ENCODE measurements around the gene CDC25B.
"Not testable (repeated sequence)": the region's sequence is repeated elsewhere in the genome, so short reads cannot be mapped to it uniquely, and the experiment has no call there.

Gene CDC25B

GRCh38 chr20:3811467-3812258, 15.6 kb downstream of the CDC25B start:
- DNase-seq: peak; percentile 96

- no peak for DNase-seq
Measured at GRCh38 chr20:3812259-3812681, 16.2 kb downstream of the CDC25B start.

GRCh38 chr20:3812975-3813847, 17.1 kb downstream of the CDC25B start:
- DNase-seq: no peak

- no peak for DNase-seq
Measured at GRCh38 chr20:3813848-3814581, 17.9 kb downstream of the CDC25B start.

DNA sequence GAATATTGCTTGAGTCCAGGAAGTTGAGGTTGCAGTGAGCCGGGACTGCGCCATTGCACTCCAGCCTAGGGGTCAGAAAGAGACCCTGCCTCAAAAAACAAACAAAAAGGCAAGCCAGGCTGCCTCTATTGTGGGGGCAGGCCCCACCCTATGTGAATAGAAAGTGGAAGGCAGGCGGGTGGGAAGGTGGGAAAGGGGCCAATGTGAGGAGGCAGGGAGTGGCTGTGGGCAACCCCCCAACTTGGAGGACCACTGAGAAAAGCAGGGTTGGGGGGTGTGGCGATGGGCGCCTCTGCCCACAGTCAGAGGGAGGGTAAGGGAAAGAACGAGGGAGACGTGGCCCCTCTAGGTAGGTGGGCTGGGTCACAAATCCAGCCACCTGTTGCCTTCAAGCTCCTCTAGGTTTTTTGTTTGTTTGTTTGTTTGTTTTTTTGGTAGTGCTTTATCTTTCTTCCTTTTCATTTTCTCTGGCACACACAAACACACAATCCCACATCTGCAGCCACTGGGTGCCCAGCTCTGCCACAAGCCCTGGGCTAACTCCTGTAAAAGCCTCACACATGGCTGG, 18.9 kb downstream of the CDC25B start:
- DNase-seq: no peak

GRCh38 chr20:3815703-3816315, 19.7 kb downstream of the CDC25B start:
- peak; percentile 56 for DNase-seq

DNA sequence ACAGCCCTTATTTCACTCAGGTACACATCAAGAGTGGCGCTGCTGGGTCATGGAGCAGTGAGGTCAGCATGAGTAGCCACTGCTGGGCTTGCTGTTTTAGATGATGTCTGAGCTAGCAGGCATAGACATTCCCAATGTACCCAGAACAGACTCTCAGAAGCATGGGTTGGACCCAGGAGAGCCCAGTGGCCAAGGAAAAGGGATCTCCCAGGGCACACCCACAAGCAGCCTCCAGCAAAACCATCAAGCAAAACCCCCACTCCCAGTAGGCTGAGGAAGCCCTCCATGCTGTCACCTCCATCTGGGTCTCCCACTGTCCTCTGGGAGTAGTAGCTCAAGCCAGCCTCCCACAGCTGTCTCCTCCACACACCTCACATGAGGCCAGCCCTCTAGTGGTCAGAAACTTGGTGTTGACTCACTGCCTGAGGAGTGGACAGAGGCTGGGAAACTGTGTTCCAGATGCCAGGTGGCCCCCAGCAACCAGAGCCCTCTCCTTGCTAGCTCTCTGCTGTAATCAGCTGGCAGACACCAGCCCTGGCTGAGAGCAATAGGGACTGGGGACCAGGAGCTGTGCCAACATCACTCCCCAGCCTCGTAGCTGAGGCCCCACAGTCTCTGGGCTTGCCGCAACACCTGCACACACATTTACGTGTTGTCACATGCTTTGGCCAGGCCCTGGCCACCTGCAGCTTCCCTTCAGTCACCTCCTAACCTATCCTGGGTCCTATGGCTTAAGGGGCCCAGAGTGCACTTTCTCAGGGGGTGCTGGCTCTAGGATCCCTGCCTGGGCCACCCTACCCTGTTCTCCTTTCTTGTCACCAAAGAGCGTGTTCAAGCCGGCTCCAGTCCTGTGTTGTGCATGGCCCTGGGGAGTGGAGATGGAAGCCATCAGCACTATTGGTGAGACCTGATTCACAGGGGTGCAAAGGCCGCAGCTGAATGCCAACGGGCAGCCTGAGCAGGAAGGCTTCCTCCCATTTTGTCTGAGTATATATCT, 22.3 kb downstream of the CDC25B start:
- DNase-seq: no peak

DNA sequence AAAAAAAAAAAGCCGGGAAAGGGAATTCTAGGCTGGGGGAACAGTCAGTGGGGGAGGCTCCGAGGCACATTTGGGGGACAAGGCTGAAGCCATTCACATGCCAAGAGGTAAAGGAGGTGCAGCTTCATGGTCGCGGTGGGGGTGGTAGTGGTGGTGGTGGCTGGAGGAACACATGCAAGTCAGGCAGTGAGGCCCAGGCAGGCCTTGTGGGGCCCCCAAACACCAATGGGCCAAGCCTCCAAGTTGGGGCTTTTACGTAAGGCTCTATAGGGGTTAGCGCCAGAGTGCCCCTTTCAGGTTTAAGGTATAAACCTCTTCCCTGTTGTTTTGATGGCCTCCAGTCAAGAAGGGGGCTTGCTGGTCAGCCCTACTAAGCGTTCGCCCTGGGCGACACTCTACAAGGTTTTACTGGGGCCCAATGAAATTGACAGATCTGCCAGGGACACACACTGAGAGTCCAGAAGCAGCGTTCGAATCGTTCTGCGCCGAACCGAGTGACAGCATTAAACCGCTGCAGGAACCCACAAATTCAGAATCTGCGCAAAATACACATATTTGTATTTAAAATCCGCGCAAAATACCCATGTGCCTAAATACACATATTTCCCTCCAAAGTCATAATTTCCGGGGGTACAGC, 23.4 kb downstream of the CDC25B start:
- no peak for DNase-seq

- peak; percentile 88 for DNase-seq
Measured at GRCh38 chr20:3820048-3820900, 24.2 kb downstream of the CDC25B start, which contains the start of gene AP5S1. Gene AP5S1, plus strand, starts transcription at chr20:3820547. Its CDS starts 1,571 bp downstream, at chr20:3822118.

GRCh38 chr20:3820901-3821727, 25.0 kb downstream of the CDC25B start:
- no peak for DNase-seq

GRCh38 chr20:3821996-3822395, 25.9 kb downstream of the CDC25B start:
- no peak for DNase-seq

DNA sequence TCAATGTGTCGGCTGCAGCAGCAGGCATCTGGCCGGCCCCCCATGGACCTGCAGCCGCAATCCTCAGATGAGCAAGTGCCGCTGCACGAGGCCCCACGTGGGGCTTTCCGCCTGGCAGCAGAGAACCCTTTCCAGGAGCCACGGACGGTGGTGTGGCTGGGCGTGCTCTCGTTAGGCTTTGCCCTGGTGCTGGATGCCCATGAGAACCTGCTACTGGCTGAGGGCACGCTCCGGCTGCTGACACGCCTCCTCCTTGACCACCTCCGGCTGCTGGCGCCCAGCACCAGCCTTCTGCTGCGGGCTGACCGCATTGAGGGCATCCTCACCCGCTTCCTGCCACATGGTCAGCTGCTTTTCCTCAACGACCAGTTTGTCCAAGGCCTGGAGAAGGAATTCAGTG, 27.8 kb downstream of the CDC25B start:
- no peak for DNase-seq

DNA sequence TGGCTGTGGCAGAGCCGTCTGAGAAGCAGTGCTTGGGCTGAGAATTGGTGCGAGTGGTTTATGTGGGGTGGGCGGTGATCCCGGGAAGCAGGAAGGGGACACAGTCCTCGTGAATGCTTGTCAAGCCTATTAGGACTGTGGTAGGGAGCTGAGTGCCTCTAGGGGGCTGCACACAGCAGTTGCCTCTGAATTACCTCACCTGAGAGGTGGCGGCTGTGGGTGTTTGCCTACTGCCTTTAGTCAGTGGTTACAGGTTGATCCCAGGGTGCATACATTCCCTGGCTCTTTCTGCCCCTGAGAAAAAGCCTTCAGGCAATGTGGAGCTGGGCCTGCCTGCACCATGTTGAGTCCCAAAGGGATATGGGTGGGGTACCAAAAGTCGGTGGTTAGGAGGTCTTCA, 29.4 kb downstream of the CDC25B start:
- no peak for DNase-seq

GRCh38 chr20:3826420-3826819, 30.3 kb downstream of the CDC25B start:
- no peak for DNase-seq

DNA sequence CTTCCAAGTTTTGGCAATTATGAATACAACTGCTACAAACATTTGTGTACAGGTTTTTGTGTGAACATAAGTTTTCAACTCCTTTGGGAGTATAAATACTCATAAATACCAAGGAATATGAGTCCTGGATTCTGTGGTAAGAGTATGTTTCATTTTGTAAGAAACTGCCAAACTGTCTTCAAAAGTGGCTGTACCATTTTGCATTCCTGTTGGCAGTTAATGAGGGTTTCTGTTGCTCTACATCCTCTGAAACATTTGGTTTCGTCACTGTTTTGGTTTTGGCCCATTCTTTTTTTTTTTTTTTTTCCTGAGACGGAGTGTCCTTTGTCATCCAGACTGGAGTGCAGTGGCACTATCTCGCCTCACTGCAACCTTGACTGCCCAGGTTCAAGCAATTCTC, 32.7 kb downstream of the CDC25B start:
- DNase-seq: no peak

- not testable (repeated sequence) for DNase-seq
Measured at GRCh38 chr20:3829891-3830290, 33.8 kb downstream of the CDC25B start.

DNA sequence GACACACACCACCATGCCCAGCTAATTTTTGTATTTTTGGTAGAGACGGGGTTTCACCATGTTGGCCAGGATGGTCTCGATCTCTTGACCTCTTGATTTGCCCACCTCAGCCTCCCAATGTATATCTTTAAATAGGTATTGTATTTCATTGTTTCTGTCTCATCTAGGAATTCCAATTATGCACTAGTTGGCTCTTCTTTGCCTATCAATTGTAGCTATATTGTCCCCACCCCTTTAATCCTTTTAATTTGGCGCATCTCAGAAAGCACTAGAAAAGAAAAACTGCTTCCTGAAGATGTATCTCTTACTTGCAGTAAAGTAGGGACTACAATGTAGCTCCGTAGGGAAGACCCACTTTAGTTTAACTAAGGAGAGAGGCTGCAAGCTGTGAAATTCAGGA, 40.0 kb downstream of the CDC25B start:
- no peak for DNase-seq

DNA sequence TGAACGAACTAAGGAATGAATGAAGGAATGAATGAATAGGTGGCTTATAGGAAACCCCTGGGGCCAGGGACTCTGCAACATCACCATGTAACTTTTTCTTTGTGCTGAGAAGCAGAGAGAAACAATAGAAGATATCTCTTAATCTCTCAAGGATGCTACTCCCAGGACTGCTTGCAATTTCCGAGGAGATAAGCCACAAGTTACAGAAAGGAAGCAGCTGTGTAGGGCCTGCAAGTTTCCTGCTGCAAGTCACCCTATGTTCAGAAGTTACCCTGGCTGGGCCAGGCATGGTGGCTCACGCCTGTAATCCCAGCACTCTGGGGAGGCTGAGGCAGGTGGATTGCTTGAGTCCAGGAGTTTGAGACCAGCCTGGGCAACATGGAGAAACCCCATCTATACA, 43.2 kb downstream of the CDC25B start:
- DNase-seq: no peak

DNA sequence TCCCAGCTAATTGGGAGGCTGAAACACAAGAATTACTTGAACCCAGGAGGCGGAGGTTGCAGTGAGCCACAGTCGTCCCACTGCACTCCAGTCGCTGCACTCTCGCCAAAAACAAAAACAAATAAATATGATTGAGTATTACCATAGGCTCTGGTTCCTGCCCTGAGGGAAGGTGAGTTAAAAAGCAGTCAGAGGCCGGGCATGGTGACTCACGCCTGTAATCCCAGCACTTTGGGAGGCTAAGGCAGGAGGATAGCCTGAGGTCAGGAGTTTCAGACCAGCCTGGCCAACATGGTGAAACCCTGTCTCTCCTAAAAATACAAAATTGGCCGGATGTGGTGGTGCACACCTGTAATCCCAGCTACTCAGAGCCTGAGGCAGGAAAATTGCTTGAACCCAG, 44.1 kb downstream of the CDC25B start:
- not testable (repeated sequence) for DNase-seq
